Endothelial cell of umbilical vein (primary cell): ENCODE measurements around the gene IZUMO4. TPM values are rescaled to one million over a fixed set of nuclear protein-coding genes. Genes with fewer than 3 reads are reported as not detected.

ENCODE experiments used
- BruUV-seq: library from RNA; stranded (reverse); fragments of 400-500 nt; replicated peaks from 2 replicates; lab custom pipeline; 2021; lab: Mats Ljungman, UMichigan
- CTCF ChIA-PET: fragments of 300-600, 350-600 bp; sonication (Branson Sonifier 250); formaldehyde crosslinking; loops from one replicate; lab custom pipeline; 2021; ENCODE audit warnings: antibody characterized with exemption, inconsistent platforms; lab: Charles Lee
- POLR2A ChIA-PET: fragments of 300-600, 350-600 bp; sonication (Branson Sonifier 250); formaldehyde crosslinking; loops from one replicate; lab custom pipeline; 2021; ENCODE audit warnings: antibody characterized with exemption, inconsistent platforms; lab: Charles Lee
- DNase-seq: peaks from one replicate; pipeline ENCODE4 v3.0.0-alpha.2; 2011; ENCODE audit warnings: low read depth, low spot score
- FAIRE-seq: peaks from 2 replicates; lab custom pipeline; 2011; peaks lifted over from hg19 to GRCh38; lab: Jason Lieb, UNC
- H2AFZ ChIP-seq: 2 replicates; pipeline ENCODE4 v1.6.0; 2012; ENCODE audit warnings: low read depth, low read length, control low read depth, inconsistent platforms
- H3K27ac ChIP-seq: 2 replicates; pipeline ENCODE4 v1.5.1; 2011; ENCODE audit warnings: low read depth, mild to moderate bottlenecking, control low read depth, low read length, moderate library complexity; ENCODE audit not compliant: insufficient read depth
- H3K27me3 ChIP-seq, 2 experiments: 2 replicates each; pipeline versions ENCODE4 v1.6.0 to v1.6.1; 2011; ENCODE audit warnings: low read length in 2 of 2, mixed read lengths in 1 of 2; ENCODE audit not compliant: control insufficient read depth in 2 of 2, insufficient read depth in 2 of 2
- H3K36me3 ChIP-seq, 2 experiments: 2 replicates in 1 of 2; 3 replicates in 1 of 2; pipeline ENCODE4 v1.5.1; 2011; ENCODE audit warnings: low read length in 2 of 2, mild to moderate bottlenecking in 1 of 2, moderate library complexity in 1 of 2; ENCODE audit not compliant: control insufficient read depth in 2 of 2, insufficient read depth in 2 of 2; ENCODE audit errors: extremely low read depth in 1 of 2
- H3K4me1 ChIP-seq: 3 replicates; pipeline ENCODE4 v1.5.1; 2011; ENCODE audit warnings: mild to moderate bottlenecking, low read length; ENCODE audit not compliant: control insufficient read depth, insufficient read depth; ENCODE audit errors: extremely low read depth
- H3K4me2 ChIP-seq: 2 replicates; pipeline ENCODE4 v1.6.1; 2011; ENCODE audit warnings: low read length, control low read depth, mixed read lengths; ENCODE audit not compliant: insufficient read depth
- H3K4me3 ChIP-seq, 3 experiments: fragments of 200-600 bp in 1 of 3; sonication (generic), shearing (Covaris generic) in 1 of 3; replicated peaks in 1 of 3; 2 replicates each; pipeline ENCODE4 v1.5.1; 2011 to 2016; ENCODE audit warnings: control low read depth in 3 of 3, low read length in 3 of 3, mild to moderate bottlenecking in 2 of 3, inconsistent platforms in 1 of 3, low read depth in 1 of 3, moderate library complexity in 1 of 3; ENCODE audit not compliant: insufficient read depth in 1 of 3
- H3K79me2 ChIP-seq: 2 replicates; pipeline ENCODE4 v1.6.0; 2012; ENCODE audit warnings: low read length, inconsistent platforms; ENCODE audit not compliant: control insufficient read depth, insufficient read depth
- H3K9ac ChIP-seq: replicated peaks from 2 replicates; pipeline ENCODE3; 2011; ENCODE audit warnings: low read length, control low read depth; ENCODE audit not compliant: insufficient read depth; ENCODE audit errors: extremely low read depth
- H3K9me1 ChIP-seq: replicated peaks from 3 replicates; pipeline ENCODE4 v1.6.0; 2011; ENCODE audit warnings: mild to moderate bottlenecking, low read length; ENCODE audit not compliant: control insufficient read depth, insufficient read depth; ENCODE audit errors: extremely low read depth
- H3K9me3 ChIP-seq: replicated peaks from 2 replicates; pipeline ENCODE4 v1.5.1; 2012; ENCODE audit warnings: low read length, inconsistent platforms; ENCODE audit not compliant: control insufficient read depth, insufficient read depth
- H4K20me1 ChIP-seq: replicated peaks from 2 replicates; pipeline ENCODE3; 2011; ENCODE audit warnings: mild to moderate bottlenecking, low read length; ENCODE audit not compliant: control insufficient read depth, insufficient read depth; ENCODE audit errors: extremely low read depth
- CTCF ChIP-seq, 2 donors: IDR thresholded peaks; 1 replicate in 1 of 2; 2 replicates in 1 of 2; pipeline ENCODE4 v1.5.1; 2011; ENCODE audit warnings: low read length in 2 of 2, mild to moderate bottlenecking in 2 of 2, moderate library complexity in 2 of 2, control low read depth in 1 of 2, inconsistent platforms in 1 of 2, low read depth in 1 of 2; ENCODE audit not compliant: insufficient read depth in 1 of 2; ENCODE audit errors: extremely low read depth in 1 of 2
- EZH2 ChIP-seq: IDR thresholded peaks from 2 replicates; pipeline ENCODE4 v1.6.1; 2012; ENCODE audit warnings: borderline replicate concordance, low read depth, mild to moderate bottlenecking, moderate library complexity, low read length, inconsistent platforms; ENCODE audit not compliant: severe bottlenecking
- FOS ChIP-seq: IDR thresholded peaks from 2 replicates; pipeline ENCODE4 v1.6.1; 2011; ENCODE audit warnings: mild to moderate bottlenecking, low read length, moderate library complexity, borderline replicate concordance; ENCODE audit not compliant: insufficient read depth
- GATA2 ChIP-seq: IDR thresholded peaks from 2 replicates; pipeline ENCODE4 v1.7.0; 2011; ENCODE audit warnings: low read depth, mild to moderate bottlenecking, moderate library complexity, mixed read lengths, low read length; ENCODE audit not compliant: insufficient read length, insufficient read depth
- JUN ChIP-seq: IDR thresholded peaks from 2 replicates; pipeline ENCODE4 v1.6.1; 2011; ENCODE audit warnings: borderline replicate concordance, low read depth; ENCODE audit not compliant: insufficient read length, insufficient read depth
- MAX ChIP-seq: IDR thresholded peaks from 2 replicates; pipeline ENCODE4 v1.6.1; 2011; ENCODE audit not compliant: insufficient read depth, insufficient read length
- MYC ChIP-seq: IDR thresholded peaks from one replicate; pipeline ENCODE4 v1.6.1; 2011; ENCODE audit warnings: mild to moderate bottlenecking, low read depth, low read length
- POLR2A ChIP-seq: IDR thresholded peaks from 2 replicates; pipeline ENCODE4 v1.6.1; 2012; ENCODE audit warnings: low read depth, mild to moderate bottlenecking, control low read depth, low read length
- POLR2AphosphoS5 ChIP-seq: IDR thresholded peaks from 2 replicates; pipeline ENCODE4 v1.6.1; 2012; ENCODE audit warnings: low read depth, mild to moderate bottlenecking, control low read depth, low read length, moderate library complexity; ENCODE audit not compliant: insufficient read depth
- dilution Hi-C: fragments of 300-500 bp; cut with MboI; formaldehyde crosslinking; loops from one replicate; pipeline ENCODE4 v1.15.0; 2019; ENCODE audit warnings: low sequenced_read_pairs; ENCODE audit not compliant: extremely low pct_ligation_motif_present
- intact Hi-C: fragments of 100-400 bp; cut with micrococcal nuclease; formaldehyde crosslinking; loops from one replicate; pipeline ENCODE4 v1.10.0; 2022
- polyA plus RNA-seq, 4 experiments: library from polyadenylated mRNA; depleted of rRNA in 3 of 4; stranded (reverse) in 3 of 4; unstranded in 1 of 4; fragments of >200 nt; gene quantifications; 2 replicates each; pipeline versions ENCODE4 v1.2.1 to v1.2.3, GENCODE V29; 2011 to 2012; ENCODE audit warnings: missing spikeins in 1 of 4
- total RNA-seq: library from RNA; stranded (reverse); gene quantifications from 2 replicates; pipeline ENCODE4 v1.2.3, GENCODE V29; 2021

IZUMO4 gene
- total and polyA plus RNA-seq, 2 donors (not counting 3 experiments of a cell fraction or from before 2014, with no cell fraction given): 1.1 to 2.0 TPM

GRCh38 chr19:2113439-2114211 is 16.9 kb downstream of the IZUMO4 start:
- POLR2A ChIA-PET: no interaction called here
- no peaks in the 10 kb centered on the region for H3K9me1 ChIP-seq
- no peak for DNase-seq
- no peaks in the 10 kb centered on the region for H3K27me3 ChIP-seq
- BruUV-seq: no TSS peak
- H3K36me3 ChIP-seq: peaks cover 25 to 90% of the 10 kb centered on the region in 2 experiments
- intact Hi-C loops (no loop called here), dilution Hi-C loops (no loop called here)
- FAIRE-seq: no peak
- H3K4me2 ChIP-seq: no peak overlapping the region
- no peak overlapping the region for H2AFZ ChIP-seq
- no peaks in the 10 kb centered on the region for H3K79me2 ChIP-seq
- no peaks in the 10 kb centered on the region for H3K9me3 ChIP-seq
- no peaks in the 10 kb centered on the region for H4K20me1 ChIP-seq
- H3K4me3 ChIP-seq: no peak overlapping the region
- no peak overlapping the region for H3K27ac ChIP-seq
- H3K9ac ChIP-seq: no peak overlapping the region
- CTCF ChIA-PET: interaction anchor here (0.8 kb wide), 1 partner anchor 10 kb away, joined by 3 read pairs; no protein-coding TSS in a partner anchor
- TF ChIP-seq FOS: no peak
- TF ChIP-seq POLR2AphosphoS5: no peak
- TF ChIP-seq EZH2: no peak
- TF ChIP-seq JUN: no peak
- no peak for TF ChIP-seq POLR2A
- no peak for TF ChIP-seq MAX
- TF ChIP-seq MYC: no peak
- TF ChIP-seq GATA2: no peak
- no peak for TF ChIP-seq CTCF (IDR thresholded peaks at IDR 0.05; ENCODE audit: extremely low read depth in 1 of 2, insufficient read depth in 1 of 2, low read depth in 1 of 2, low read length in 2 of 2)
- H3K4me1 ChIP-seq: no peaks in the 10 kb centered on the region
